ENCODE measurements around the gene EIPR1.

Gene EIPR1

GRCh38 chr2:3267869-3268704 is 109.5 kb downstream of the EIPR1 start:
- TF ChIP-seq POLR2A (IDR thresholded peaks at IDR 0.05; ENCODE audit: low read depth, low read length), result no peak
- FAIRE-seq, result no peak

GRCh38 chr2:3266925-3267867 is 110.4 kb downstream of the EIPR1 start:
- TF ChIP-seq POLR2A (IDR thresholded peaks at IDR 0.05; ENCODE audit: low read depth, low read length), result no peak
- DNase-seq (ENCODE audit: insufficient read length, low spot score) (no peak), FAIRE-seq (no peak)

More at GRCh38 chr2:3267869-3268704, 109.5 kb downstream of the EIPR1 start:
- no peak for DNase-seq (ENCODE audit: insufficient read length, low spot score)

- no peak for FAIRE-seq
- DNase-seq (ENCODE audit: insufficient read length, low spot score), result no peak
- no peak for TF ChIP-seq POLR2A (IDR thresholded peaks at IDR 0.05; ENCODE audit: low read depth, low read length)
Measured at GRCh38 chr2:3265981-3266924, 111.4 kb downstream of the EIPR1 start.

GRCh38 chr2:3265471-3265870 is 112.1 kb downstream of the EIPR1 start:
- DNase-seq (ENCODE audit: insufficient read length, low spot score) (no peak), FAIRE-seq (no peak)
- TF ChIP-seq POLR2A (IDR thresholded peaks at IDR 0.05; ENCODE audit: low read depth, low read length), result no peak

- TF ChIP-seq POLR2A (IDR thresholded peaks at IDR 0.05; ENCODE audit: low read depth, low read length), result no peak
- FAIRE-seq (no peak), DNase-seq (ENCODE audit: insufficient read length, low spot score) (no peak)
Measured at GRCh38 chr2:3264010-3264744, 113.4 kb downstream of the EIPR1 start.

- DNase-seq (ENCODE audit: insufficient read length, low spot score), result no peak
- no peak for TF ChIP-seq POLR2A (IDR thresholded peaks at IDR 0.05; ENCODE audit: low read depth, low read length)
- no peak for FAIRE-seq
Measured at GRCh38 chr2:3263487-3263886, 114.1 kb downstream of the EIPR1 start.

- DNase-seq (ENCODE audit: insufficient read length, low spot score) (no peak), FAIRE-seq (no peak)
- TF ChIP-seq POLR2A (IDR thresholded peaks at IDR 0.05; ENCODE audit: low read depth, low read length), result no peak
Measured at GRCh38 chr2:3262437-3263388, 114.9 kb downstream of the EIPR1 start.

- TF ChIP-seq POLR2A (IDR thresholded peaks at IDR 0.05; ENCODE audit: low read depth, low read length), result no peak
- FAIRE-seq (no peak), DNase-seq (ENCODE audit: insufficient read length, low spot score) (no peak)
Measured at GRCh38 chr2:3261511-3261910, 116.1 kb downstream of the EIPR1 start.

- DNase-seq (ENCODE audit: insufficient read length, low spot score), result no peak
- no peak for FAIRE-seq
- TF ChIP-seq POLR2A (IDR thresholded peaks at IDR 0.05; ENCODE audit: low read depth, low read length), result no peak
Measured at GRCh38 chr2:3260959-3261358, 116.7 kb downstream of the EIPR1 start.

GRCh38 chr2:3257826-3258225 is 119.8 kb downstream of the EIPR1 start:
- no peak for TF ChIP-seq POLR2A (IDR thresholded peaks at IDR 0.05; ENCODE audit: low read depth, low read length)
- DNase-seq (ENCODE audit: insufficient read length, low spot score), result no peak
- FAIRE-seq, result no peak

- DNase-seq (ENCODE audit: insufficient read length, low spot score), result no peak
Measured at GRCh38 chr2:3257166-3257565, 120.5 kb downstream of the EIPR1 start.

GRCh38 chr2:3256605-3257004 is 121.0 kb downstream of the EIPR1 start:
- DNase-seq (ENCODE audit: insufficient read length, low spot score) (no peak), FAIRE-seq (no peak)
- TF ChIP-seq POLR2A (IDR thresholded peaks at IDR 0.05; ENCODE audit: low read depth, low read length), result no peak

More at GRCh38 chr2:3257166-3257565, 120.5 kb downstream of the EIPR1 start:
- TF ChIP-seq POLR2A (IDR thresholded peaks at IDR 0.05; ENCODE audit: low read depth, low read length), result no peak
- no peak for FAIRE-seq
